SK-N-MC (cell line): ENCODE measurements around the gene EVI2B.
A peak's percentile ranks its signal among the peaks of the same experiment; 100 is the strongest.
"Not testable (repeated sequence)": the region's sequence is repeated elsewhere in the genome, so short reads cannot be mapped to it uniquely, and the experiment has no call there.

Experiments
- DNase-seq: peaks from one replicate; pipeline ENCODE4 v3.0.0-alpha.2; 2011; ENCODE audit warnings: low read depth, low spot score
- H3K27ac ChIP-seq: fragments of 200-600 bp; sonication (generic); 2 replicates; pipeline ENCODE4 v1.5.1; 2016; ENCODE audit warnings: mixed run types
- H3K36me3 ChIP-seq: fragments of 200-600 bp; sonication (generic); 2 replicates; pipeline ENCODE4 v1.6.1; 2017; ENCODE audit warnings: antibody characterized with exemption, low read length, mixed read lengths; ENCODE audit not compliant: insufficient read depth
- H3K4me3 ChIP-seq: fragments of 200-600 bp; sonication (generic); 2 replicates; pipeline ENCODE4 v1.5.1; 2016
- H3K9ac ChIP-seq: fragments of 200-600 bp; sonication (generic); 2 replicates; pipeline ENCODE4 v1.8.0; 2017; ENCODE audit warnings: mixed run types, mixed read lengths; ENCODE audit not compliant: insufficient read length
- H3K9me3 ChIP-seq: fragments of 200-600 bp; sonication (generic); 2 replicates; pipeline ENCODE4 v1.6.1; 2017; ENCODE audit warnings: low read depth, mild to moderate bottlenecking, antibody characterized with exemption, low read length, moderate library complexity, mixed read lengths
- EZH2 ChIP-seq: fragments of 200-600 bp; sonication (generic); IDR thresholded peaks from one replicate; pipeline ENCODE4 v1.6.1; 2017; ENCODE audit warnings: antibody characterized with exemption
- FOXP2 ChIP-seq: optimal IDR thresholded peaks from 2 replicates; pipeline ENCODE3; 2011; ENCODE audit warnings: mild to moderate bottlenecking, moderate library complexity; ENCODE audit not compliant: insufficient read depth; ENCODE audit errors: extremely low read length, control extremely low read depth
- POLR2AphosphoS5 ChIP-seq: IDR thresholded peaks from 2 replicates; pipeline ENCODE4 v1.6.1; 2012; ENCODE audit warnings: mild to moderate bottlenecking, low read depth, low read length, borderline replicate concordance

The EVI2B gene

GRCh38 chr17:31313982-31314781 lies at the start of gene EVI2B:
EVI2B (minus strand) TSS chr17:31314054; CDS start chr17:31305609, 8,445 bp downstream.
- no peak within 1 kb of the TSS for H3K9ac ChIP-seq
- H3K27ac ChIP-seq = peak within 1 kb of the TSS; percentile 91
- TF ChIP-seq FOXP2 (no peak), POLR2AphosphoS5 (no peak; the same call in 1 of the 2 replicates), EZH2 (no peak)
- no peaks in the 10 kb centered on the region for H3K9me3 ChIP-seq
- H3K36me3 ChIP-seq = no peaks in the 10 kb centered on the region
- peak within 1 kb of the TSS; percentile 19; the same call in 1 of the 2 replicates for H3K4me3 ChIP-seq
- DNase-seq = peak; percentile 90

GRCh38 chr17:31357839-31358394 lies 44.1 kb upstream of the EVI2B start:
- Histone ChIP-seq H3K9ac (no peak overlapping the region), H3K36me3 (peaks cover 48% of the 10 kb centered on the region), H3K27ac (no peak overlapping the region), H3K9me3 (no peaks in the 10 kb centered on the region), H3K4me3 (no peak overlapping the region)
- DNase-seq = no peak
- no peak for TF ChIP-seq POLR2AphosphoS5
- no peak for TF ChIP-seq EZH2
- no peak for TF ChIP-seq FOXP2

- H3K36me3 ChIP-seq = peaks cover 46% of the 10 kb centered on the region
- H3K9ac ChIP-seq = no peak overlapping the region
- no peak overlapping the region for H3K4me3 ChIP-seq
- no peaks in the 10 kb centered on the region for H3K9me3 ChIP-seq
- no peak overlapping the region for H3K27ac ChIP-seq
- no peak for DNase-seq
- no peak for TF ChIP-seq FOXP2
- TF ChIP-seq EZH2 = no peak
- no peak for TF ChIP-seq POLR2AphosphoS5
Measured at GRCh38 chr17:31357091-31357490, 43.2 kb upstream of the EVI2B start.

- peaks cover 45% of the 10 kb centered on the region for H3K36me3 ChIP-seq
- H3K9ac ChIP-seq = no peak overlapping the region
- no peak overlapping the region for H3K27ac ChIP-seq
- DNase-seq = no peak
- TF ChIP-seq FOXP2 (no peak), EZH2 (no peak), POLR2AphosphoS5 (no peak)
- no peak overlapping the region for H3K4me3 ChIP-seq
- no peaks in the 10 kb centered on the region for H3K9me3 ChIP-seq
Measured at GRCh38 chr17:31355935-31356334, 42.1 kb upstream of the EVI2B start.

- TF ChIP-seq POLR2AphosphoS5 (no peak), FOXP2 (no peak), EZH2 (no peak)
Measured at GRCh38 chr17:31349454-31349853, 35.6 kb upstream of the EVI2B start.

GRCh38 chr17:31345191-31345747 lies 31.4 kb upstream of the EVI2B start:
- not testable (repeated sequence) for H3K4me3 ChIP-seq, DNase-seq, H3K27ac ChIP-seq, H3K9me3 ChIP-seq, H3K9ac ChIP-seq
- H3K36me3 ChIP-seq = peaks cover 19% of the 10 kb centered on the region

More at GRCh38 chr17:31349454-31349853, 35.6 kb upstream of the EVI2B start:
- no peak overlapping the region for H3K9ac ChIP-seq
- DNase-seq = no peak
- no peak overlapping the region for H3K27ac ChIP-seq
- H3K36me3 ChIP-seq = peaks cover 34% of the 10 kb centered on the region
- no peak overlapping the region for H3K4me3 ChIP-seq
- H3K9me3 ChIP-seq = no peaks in the 10 kb centered on the region

GRCh38 chr17:31339906-31340661 lies 26.2 kb upstream of the EVI2B start:
- DNase-seq = no peak
- H3K36me3 ChIP-seq = peaks cover 16% of the 10 kb centered on the region
- no peak overlapping the region for H3K27ac ChIP-seq

GRCh38 chr17:31329221-31329620 lies 15.4 kb upstream of the EVI2B start:
- Histone ChIP-seq H3K9ac (no peak overlapping the region), H3K36me3 (peaks cover 23% of the 10 kb centered on the region), H3K9me3 (no peaks in the 10 kb centered on the region), H3K4me3 (no peak overlapping the region), H3K27ac (no peak overlapping the region)
- DNase-seq = no peak
- TF ChIP-seq FOXP2 (no peak), EZH2 (no peak), POLR2AphosphoS5 (no peak)

More at GRCh38 chr17:31339906-31340661, 26.2 kb upstream of the EVI2B start:
- TF ChIP-seq POLR2AphosphoS5 = no peak
- TF ChIP-seq EZH2 = no peak
- TF ChIP-seq FOXP2 = no peak
- H3K9ac ChIP-seq = no peak overlapping the region
- no peak overlapping the region for H3K4me3 ChIP-seq
- no peaks in the 10 kb centered on the region for H3K9me3 ChIP-seq
